ENCODE results near the gene SALL1. TPM values are rescaled to one million over a fixed set of nuclear protein-coding genes. Genes with fewer than 3 reads are reported as not detected.

SALL1 gene
- total RNA-seq, 1 experiment from 2014 or later, result 101 TPM

DNA sequence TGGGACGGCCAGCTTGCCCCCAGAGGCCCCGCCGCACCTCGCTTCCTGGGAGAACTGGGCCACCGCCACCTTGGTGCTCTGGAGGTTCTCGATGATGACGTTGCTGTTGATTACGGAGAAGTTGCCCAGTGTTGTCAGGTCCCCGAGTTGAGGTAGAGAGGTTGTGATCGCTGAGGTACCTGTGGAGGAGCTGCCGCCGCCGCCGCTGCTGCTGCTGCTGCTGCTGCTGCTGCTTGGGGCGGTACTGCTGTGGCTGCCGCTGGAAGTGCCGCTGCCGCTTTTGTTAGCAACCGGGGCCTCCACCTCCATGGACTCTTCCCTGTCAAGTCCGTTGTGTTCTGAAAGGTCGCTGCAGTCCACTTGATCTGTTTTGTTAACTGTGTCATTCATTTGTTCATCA is 9.5 kb downstream of the SALL1 start:
- Histone ChIP-seq H3K4me2 (ENCODE audit: insufficient read depth, insufficient read length, low read length) (no peak overlapping the region), H2BK5ac (ENCODE audit: insufficient read length, low read length) (no peak overlapping the region), H3K79me2 (ENCODE audit: insufficient read depth, low read length) (peaks cover 16% of the 10 kb centered on the region; the same call in 1 of the 2 replicates), H3K56ac (ENCODE audit: insufficient read length, low read depth, low read length) (no peak overlapping the region), H2AK5ac (ENCODE audit: insufficient read length, low read length) (no peak overlapping the region), H2BK20ac (ENCODE audit: low read depth, low read length, poor library complexity, severe bottlenecking) (no peak overlapping the region), H3K79me1 (ENCODE audit: insufficient read depth, low read depth, low read length, poor library complexity, severe bottlenecking) (peaks cover 5% of the 10 kb centered on the region), H4K8ac (replicated peaks; ENCODE audit: insufficient read length, low read depth, low read length) (no peak overlapping the region), H3K27me3 (ENCODE audit: insufficient read depth, low read length) (no peaks in the 10 kb centered on the region), H3K27ac (ENCODE audit: insufficient read length, low read depth, low read length) (no peak overlapping the region), H4K5ac (ENCODE audit: insufficient read length, low read depth, low read length) (no peak overlapping the region), H3K18ac (ENCODE audit: insufficient read length, low read depth, low read length) (no peak overlapping the region), H3K23ac (ENCODE audit: insufficient read length, low read depth, low read length) (no peak overlapping the region), H3K4ac (ENCODE audit: low read depth, low read length) (no peak overlapping the region), H3K23me2 (ENCODE audit: insufficient read length, low read depth, low read length, poor library complexity, severe bottlenecking) (no peaks in the 10 kb centered on the region), H3K4me1 (ENCODE audit: insufficient read depth, low read length) (peaks cover 5% of the 10 kb centered on the region), H2BK120ac (ENCODE audit: low read depth, low read length, poor library complexity, severe bottlenecking) (no peak overlapping the region), H3K9ac (ENCODE audit: extremely low read depth, insufficient read length, low read length) (no peak overlapping the region), H3K9me3 (ENCODE audit: control insufficient read depth, low read depth, low read length) (no peaks in the 10 kb centered on the region), H4K91ac (ENCODE audit: insufficient read length, low read depth, low read length) (no peak overlapping the region), H2BK15ac (ENCODE audit: low read depth, low read length) (no peak overlapping the region), H4K20me1 (ENCODE audit: control insufficient read depth, insufficient read depth, insufficient read length) (no peaks in the 10 kb centered on the region), H3K14ac (ENCODE audit: insufficient read depth, low read length) (no peak overlapping the region), H2BK12ac (ENCODE audit: insufficient read length, low read depth, low read length) (no peak overlapping the region), H2AFZ (ENCODE audit: low read length) (no peak overlapping the region), H3T11ph (ENCODE audit: low read length) (no peak overlapping the region)
- Mint-ChIP-seq H3K9me3 (no peaks in the 10 kb centered on the region), H3K4me3 (no peak overlapping the region), H3K27ac (no peak overlapping the region), H3K27me3 (ENCODE audit: low read depth) (no peaks in the 10 kb centered on the region), H3K36me3 (ENCODE audit: insufficient read depth in 1 of 3, low read depth in 3 of 3) (peaks cover 57 to 85% (median 71%) of the 10 kb centered on the region in 3 experiments), H3K4me1 (peaks cover 42 to 62% of the 10 kb centered on the region in 2 experiments)
- DNase-seq, result no peak
- TF ChIP-seq, protein P1, sequence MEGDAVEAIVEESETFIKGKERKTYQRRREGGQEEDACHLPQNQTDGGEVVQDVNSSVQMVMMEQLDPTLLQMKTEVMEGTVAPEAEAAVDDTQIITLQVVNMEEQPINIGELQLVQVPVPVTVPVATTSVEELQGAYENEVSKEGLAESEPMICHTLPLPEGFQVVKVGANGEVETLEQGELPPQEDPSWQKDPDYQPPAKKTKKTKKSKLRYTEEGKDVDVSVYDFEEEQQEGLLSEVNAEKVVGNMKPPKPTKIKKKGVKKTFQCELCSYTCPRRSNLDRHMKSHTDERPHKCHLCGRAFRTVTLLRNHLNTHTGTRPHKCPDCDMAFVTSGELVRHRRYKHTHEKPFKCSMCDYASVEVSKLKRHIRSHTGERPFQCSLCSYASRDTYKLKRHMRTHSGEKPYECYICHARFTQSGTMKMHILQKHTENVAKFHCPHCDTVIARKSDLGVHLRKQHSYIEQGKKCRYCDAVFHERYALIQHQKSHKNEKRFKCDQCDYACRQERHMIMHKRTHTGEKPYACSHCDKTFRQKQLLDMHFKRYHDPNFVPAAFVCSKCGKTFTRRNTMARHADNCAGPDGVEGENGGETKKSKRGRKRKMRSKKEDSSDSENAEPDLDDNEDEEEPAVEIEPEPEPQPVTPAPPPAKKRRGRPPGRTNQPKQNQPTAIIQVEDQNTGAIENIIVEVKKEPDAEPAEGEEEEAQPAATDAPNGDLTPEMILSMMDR (conservative IDR thresholded peaks at IDR 0.05), result no peak
- no CpG with 5 or more reads among the region's 21 CpGs for WGBS (ENCODE audit: extremely low coverage, insufficient read length, low lambda C conversion rate)
